Measurements from ENCODE around the gene OR2D3.

The OR2D3 gene

DNA sequence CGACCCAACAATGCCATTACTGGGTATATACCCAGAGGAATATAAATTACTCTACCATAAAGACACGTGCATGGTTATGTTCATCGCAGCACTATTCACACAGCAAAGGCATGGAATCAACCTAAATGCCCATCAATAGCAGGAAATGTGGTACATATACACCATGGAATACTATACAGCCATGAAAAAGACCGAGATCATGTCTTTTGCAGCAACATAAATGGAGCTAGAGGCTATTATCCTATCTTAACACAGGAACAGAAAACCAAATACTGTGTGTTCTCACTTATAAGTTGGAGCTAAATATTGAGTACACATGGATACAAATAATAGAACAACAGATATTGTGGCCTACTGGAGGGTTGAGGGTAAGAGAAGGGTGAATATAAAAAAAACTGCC lies 32.0 kb upstream of the OR2D3 start:
- H3K27me3 ChIP-seq (ENCODE audit: low read length): no peaks in the 10 kb centered on the region
- TF ChIP-seq, protein P1, sequence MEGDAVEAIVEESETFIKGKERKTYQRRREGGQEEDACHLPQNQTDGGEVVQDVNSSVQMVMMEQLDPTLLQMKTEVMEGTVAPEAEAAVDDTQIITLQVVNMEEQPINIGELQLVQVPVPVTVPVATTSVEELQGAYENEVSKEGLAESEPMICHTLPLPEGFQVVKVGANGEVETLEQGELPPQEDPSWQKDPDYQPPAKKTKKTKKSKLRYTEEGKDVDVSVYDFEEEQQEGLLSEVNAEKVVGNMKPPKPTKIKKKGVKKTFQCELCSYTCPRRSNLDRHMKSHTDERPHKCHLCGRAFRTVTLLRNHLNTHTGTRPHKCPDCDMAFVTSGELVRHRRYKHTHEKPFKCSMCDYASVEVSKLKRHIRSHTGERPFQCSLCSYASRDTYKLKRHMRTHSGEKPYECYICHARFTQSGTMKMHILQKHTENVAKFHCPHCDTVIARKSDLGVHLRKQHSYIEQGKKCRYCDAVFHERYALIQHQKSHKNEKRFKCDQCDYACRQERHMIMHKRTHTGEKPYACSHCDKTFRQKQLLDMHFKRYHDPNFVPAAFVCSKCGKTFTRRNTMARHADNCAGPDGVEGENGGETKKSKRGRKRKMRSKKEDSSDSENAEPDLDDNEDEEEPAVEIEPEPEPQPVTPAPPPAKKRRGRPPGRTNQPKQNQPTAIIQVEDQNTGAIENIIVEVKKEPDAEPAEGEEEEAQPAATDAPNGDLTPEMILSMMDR (IDR thresholded peaks at IDR 0.05; ENCODE audit: insufficient read depth, low read length, poor library complexity, severe bottlenecking): no peak
- no peak for TF ChIP-seq EZH2phosphoT487 (conservative IDR thresholded peaks at IDR 0.05; ENCODE audit: low read length)

DNA sequence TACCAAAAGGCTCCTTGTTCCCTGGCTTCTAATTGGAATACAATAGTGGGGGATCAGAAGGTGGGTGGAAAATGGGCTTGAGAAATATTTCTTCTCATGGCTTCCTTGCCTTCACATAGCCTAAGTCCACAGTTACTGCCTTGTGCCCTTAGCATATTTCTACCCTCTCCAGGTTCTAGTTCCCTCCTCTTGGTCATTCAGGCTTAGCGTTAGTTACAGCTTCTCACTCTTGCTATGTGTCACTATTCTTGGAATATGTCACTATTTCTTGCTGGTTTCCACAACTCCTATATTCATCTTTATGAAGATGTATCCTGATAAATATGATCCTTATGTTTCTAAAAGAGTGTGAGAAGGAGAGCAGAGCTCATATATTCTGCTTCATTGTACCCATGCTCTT lies 31.0 kb upstream of the OR2D3 start:
- Histone ChIP-seq H3K27me3 (ENCODE audit: low read length) (no peaks in the 10 kb centered on the region), H3F3A (ENCODE audit: insufficient read depth) (no peaks in the 10 kb centered on the region), H3K9me3 (ENCODE audit: insufficient read depth, low read length) (no peaks in the 10 kb centered on the region), H3K4me2 (ENCODE audit: low read depth, low read length, poor library complexity, severe bottlenecking) (no peak overlapping the region), H3K36me3 (ENCODE audit: low read length) (no peaks in the 10 kb centered on the region), H3K79me2 (ENCODE audit: insufficient read depth, low read length) (no peaks in the 10 kb centered on the region), H3K4me3 (ENCODE audit: insufficient read depth, low read length, poor library complexity, severe bottlenecking) (no peak overlapping the region), H4K20me1 (ENCODE audit: low read depth, low read length) (no peaks in the 10 kb centered on the region), H3K9ac (ENCODE audit: low read length) (no peak overlapping the region), H2AFZ (ENCODE audit: low read depth, low read length, severe bottlenecking) (no peak overlapping the region), H3K27ac (ENCODE audit: low read depth, low read length) (no peak overlapping the region), H3K9me2 (replicated peaks; ENCODE audit: insufficient read depth, low read length) (no peaks in the 10 kb centered on the region)
- TF ChIP-seq, protein P1 (IDR thresholded peaks at IDR 0.05; ENCODE audit: insufficient read depth, low read length, poor library complexity, severe bottlenecking): no peak
- no peak for TF ChIP-seq EZH2phosphoT487 (conservative IDR thresholded peaks at IDR 0.05; ENCODE audit: low read length)

More for the DNA sequence above, 32.0 kb upstream of the OR2D3 start:
- Histone ChIP-seq H2AFZ (ENCODE audit: low read depth, low read length, severe bottlenecking) (no peak overlapping the region), H3K4me3 (ENCODE audit: insufficient read depth, low read length, poor library complexity, severe bottlenecking) (no peak overlapping the region), H4K20me1 (ENCODE audit: low read depth, low read length) (no peaks in the 10 kb centered on the region), H3K9me2 (replicated peaks; ENCODE audit: insufficient read depth, low read length) (no peaks in the 10 kb centered on the region), H3K9ac (ENCODE audit: low read length) (no peak overlapping the region), H3K36me3 (ENCODE audit: low read length) (no peaks in the 10 kb centered on the region), H3K27ac (ENCODE audit: low read depth, low read length) (no peak overlapping the region), H3K79me2 (ENCODE audit: insufficient read depth, low read length) (no peaks in the 10 kb centered on the region), H3K9me3 (ENCODE audit: insufficient read depth, low read length) (no peaks in the 10 kb centered on the region), H3F3A (ENCODE audit: insufficient read depth) (no peaks in the 10 kb centered on the region), H3K4me2 (ENCODE audit: low read depth, low read length, poor library complexity, severe bottlenecking) (no peak overlapping the region)

- Histone ChIP-seq H3K9me3 (ENCODE audit: insufficient read depth, low read length) (no peaks in the 10 kb centered on the region), H3K27me3 (ENCODE audit: low read length) (no peaks in the 10 kb centered on the region), H3K79me2 (ENCODE audit: insufficient read depth, low read length) (no peaks in the 10 kb centered on the region), H2AFZ (ENCODE audit: low read depth, low read length, severe bottlenecking) (no peak within 1 kb of the TSS), H4K20me1 (ENCODE audit: low read depth, low read length) (no peaks in the 10 kb centered on the region), H3K9ac (ENCODE audit: low read length) (no peak within 1 kb of the TSS), H3K9me2 (replicated peaks; ENCODE audit: insufficient read depth, low read length) (no peaks in the 10 kb centered on the region), H3K4me3 (ENCODE audit: insufficient read depth, low read length, poor library complexity, severe bottlenecking) (no peak within 1 kb of the TSS), H3K27ac (ENCODE audit: low read depth, low read length) (no peak within 1 kb of the TSS), H3K4me2 (ENCODE audit: low read depth, low read length, poor library complexity, severe bottlenecking) (no peak within 1 kb of the TSS), H3K36me3 (ENCODE audit: low read length) (no peaks in the 10 kb centered on the region), H3F3A (ENCODE audit: insufficient read depth) (no peaks in the 10 kb centered on the region)
- TF ChIP-seq, protein P1 (IDR thresholded peaks at IDR 0.05; ENCODE audit: insufficient read depth, low read length, poor library complexity, severe bottlenecking): no peak
- no peak for TF ChIP-seq EZH2phosphoT487 (conservative IDR thresholded peaks at IDR 0.05; ENCODE audit: low read length)
Observed at GRCh38 chr11:6892400-6892799, 28.4 kb upstream of the OR2D3 start, which contains the start of gene OR2D2. Gene OR2D2 (minus strand): TSS chr11:6892500. CDS start chr11:6892500, 0 bp downstream.

All from SU-DHL-6 (cell line).